ENCODE measurements around the gene FMN2. TPM values are rescaled to one million over a fixed set of nuclear protein-coding genes. Genes with fewer than 3 reads are reported as not detected.
A peak's percentile ranks its signal among the peaks of the same experiment; 100 is the strongest.

FMN2 gene
- total RNA-seq: not detected

GRCh38 chr1:240091614-240092300 lies at the start of gene FMN2:
Gene FMN2, plus strand, starts transcription at chr1:240091883. Its CDS starts 227 bp downstream, at chr1:240092110.
- Mint-ChIP-seq H3K9me3 (no peaks in the 10 kb centered on the region), H3K4me3 (no peak within 1 kb of the TSS), H3K27me3 (peaks cover 37 to 39% of the 10 kb centered on the region in 2 donors), H3K36me3 (no peaks in the 10 kb centered on the region), H3K27ac (no peak within 1 kb of the TSS), H3K4me1 (ENCODE audit: low read depth in 2 of 2) (no peaks in the 10 kb centered on the region)
- ATAC-seq: peak; percentile 46 to 52
- no peak for DNase-seq (ENCODE audit: low spot score)

GRCh38 chr1:240044620-240045019 lies 47.1 kb upstream of the FMN2 start:
- H3K4me3 Mint-ChIP-seq: no peak overlapping the region
- no peaks in the 10 kb centered on the region for H3K4me1 Mint-ChIP-seq (ENCODE audit: low read depth in 2 of 2)
- no peak overlapping the region for H3K27ac Mint-ChIP-seq
- DNase-seq (ENCODE audit: low spot score) (no peak), ATAC-seq (no peak)
- no peaks in the 10 kb centered on the region for H3K9me3 Mint-ChIP-seq
- H3K36me3 Mint-ChIP-seq: no peaks in the 10 kb centered on the region
- H3K27me3 Mint-ChIP-seq: peaks cover 0 to 4% of the 10 kb centered on the region in 2 donors

- DNase-seq (ENCODE audit: low spot score) (no peak), ATAC-seq (no peak)
- Mint-ChIP-seq H3K36me3 (no peaks in the 10 kb centered on the region), H3K9me3 (no peaks in the 10 kb centered on the region), H3K27ac (no peak overlapping the region), H3K27me3 (peaks cover 0 to 4% of the 10 kb centered on the region in 2 donors), H3K4me1 (ENCODE audit: low read depth in 2 of 2) (no peaks in the 10 kb centered on the region), H3K4me3 (no peak overlapping the region)
These were observed 45.7 kb upstream of the FMN2 start for GRCh38 chr1:240046000-240046399.

GRCh38 chr1:240054109-240054701 lies 37.5 kb upstream of the FMN2 start:
- DNase-seq (ENCODE audit: low spot score) (no peak), ATAC-seq (no peak)
- no peak overlapping the region for H3K4me3 Mint-ChIP-seq
- no peaks in the 10 kb centered on the region for H3K36me3 Mint-ChIP-seq
- H3K9me3 Mint-ChIP-seq: no peaks in the 10 kb centered on the region
- H3K27ac Mint-ChIP-seq: no peak overlapping the region
- peaks cover 0 to 7% of the 10 kb centered on the region in 2 donors for H3K27me3 Mint-ChIP-seq
- no peaks in the 10 kb centered on the region for H3K4me1 Mint-ChIP-seq (ENCODE audit: low read depth in 2 of 2)

GRCh38 chr1:240055936-240056335 lies 35.7 kb upstream of the FMN2 start:
- DNase-seq (ENCODE audit: low spot score): no peak
- no peak for ATAC-seq
- Mint-ChIP-seq H3K36me3 (no peaks in the 10 kb centered on the region), H3K4me3 (no peak overlapping the region), H3K9me3 (no peaks in the 10 kb centered on the region), H3K27ac (no peak overlapping the region), H3K27me3 (peaks cover 0 to 7% of the 10 kb centered on the region in 2 donors), H3K4me1 (ENCODE audit: low read depth in 2 of 2) (no peaks in the 10 kb centered on the region)

- Mint-ChIP-seq H3K4me3 (no peak overlapping the region), H3K27ac (no peak overlapping the region), H3K9me3 (no peaks in the 10 kb centered on the region), H3K36me3 (no peaks in the 10 kb centered on the region), H3K4me1 (ENCODE audit: low read depth in 2 of 2) (no peaks in the 10 kb centered on the region), H3K27me3 (peaks cover 0 to 7% of the 10 kb centered on the region in 2 donors)
- no peak for DNase-seq (ENCODE audit: low spot score)
- ATAC-seq: no peak
These were observed 35.3 kb upstream of the FMN2 start for GRCh38 chr1:240056350-240056749.

GRCh38 chr1:240058049-240058448 lies 33.6 kb upstream of the FMN2 start:
- no peaks in the 10 kb centered on the region for H3K4me1 Mint-ChIP-seq (ENCODE audit: low read depth in 2 of 2)
- H3K36me3 Mint-ChIP-seq: no peaks in the 10 kb centered on the region
- DNase-seq (ENCODE audit: low spot score): no peak
- H3K27ac Mint-ChIP-seq: no peak overlapping the region
- no peaks in the 10 kb centered on the region for H3K9me3 Mint-ChIP-seq
- no peak overlapping the region for H3K4me3 Mint-ChIP-seq
- H3K27me3 Mint-ChIP-seq: peaks cover 0 to 4% of the 10 kb centered on the region in 2 donors
- ATAC-seq: no peak

- no peak overlapping the region for H3K4me3 Mint-ChIP-seq
- peaks cover 4 to 13% of the 10 kb centered on the region in 2 donors for H3K27me3 Mint-ChIP-seq
- DNase-seq (ENCODE audit: low spot score) (no peak), ATAC-seq (no peak)
- peaks cover 3% of the 10 kb centered on the region for H3K9me3 Mint-ChIP-seq
- H3K36me3 Mint-ChIP-seq: no peaks in the 10 kb centered on the region
- H3K4me1 Mint-ChIP-seq (ENCODE audit: low read depth in 2 of 2): no peaks in the 10 kb centered on the region
- H3K27ac Mint-ChIP-seq: no peak overlapping the region
These were observed 22.7 kb upstream of the FMN2 start for GRCh38 chr1:240068961-240069360.

GRCh38 chr1:240070188-240070587 lies 21.5 kb upstream of the FMN2 start:
- Mint-ChIP-seq H3K27ac (no peak overlapping the region), H3K4me3 (no peak overlapping the region), H3K9me3 (peaks cover 2% of the 10 kb centered on the region), H3K36me3 (no peaks in the 10 kb centered on the region), H3K4me1 (ENCODE audit: low read depth in 2 of 2) (no peaks in the 10 kb centered on the region), H3K27me3 (peaks cover 4 to 13% of the 10 kb centered on the region in 2 donors)
- DNase-seq (ENCODE audit: low spot score) (no peak), ATAC-seq (no peak)

- H3K9me3 Mint-ChIP-seq: no peaks in the 10 kb centered on the region
- H3K27me3 Mint-ChIP-seq: peaks cover 4 to 13% of the 10 kb centered on the region in 2 donors
These were observed 18.6 kb upstream of the FMN2 start for GRCh38 chr1:240073097-240073496.

GRCh38 chr1:240074422-240074821 lies 17.3 kb upstream of the FMN2 start:
- Mint-ChIP-seq H3K4me1 (ENCODE audit: low read depth in 2 of 2) (no peaks in the 10 kb centered on the region), H3K27me3 (peaks cover 4 to 13% of the 10 kb centered on the region in 2 donors), H3K9me3 (peaks cover 3% of the 10 kb centered on the region), H3K4me3 (no peak overlapping the region), H3K36me3 (no peaks in the 10 kb centered on the region), H3K27ac (no peak overlapping the region)
- no peak for DNase-seq (ENCODE audit: low spot score)
- no peak for ATAC-seq

More at GRCh38 chr1:240073097-240073496, 18.6 kb upstream of the FMN2 start:
- no peaks in the 10 kb centered on the region for H3K4me1 Mint-ChIP-seq (ENCODE audit: low read depth in 2 of 2)
- DNase-seq (ENCODE audit: low spot score) (no peak), ATAC-seq (no peak)
- H3K27ac Mint-ChIP-seq: no peak overlapping the region
- H3K4me3 Mint-ChIP-seq: no peak overlapping the region
- H3K36me3 Mint-ChIP-seq: no peaks in the 10 kb centered on the region

- Mint-ChIP-seq H3K36me3 (no peaks in the 10 kb centered on the region), H3K4me1 (ENCODE audit: low read depth in 2 of 2) (no peaks in the 10 kb centered on the region), H3K27me3 (peaks cover 4 to 13% of the 10 kb centered on the region in 2 donors), H3K27ac (no peak overlapping the region), H3K9me3 (peaks cover 3% of the 10 kb centered on the region), H3K4me3 (no peak overlapping the region)
- no peak for DNase-seq (ENCODE audit: low spot score)
- ATAC-seq: no peak
These were observed 16.8 kb upstream of the FMN2 start for GRCh38 chr1:240074908-240075307.

GRCh38 chr1:240084337-240084736 lies 7.3 kb upstream of the FMN2 start:
- no peak overlapping the region for H3K27ac Mint-ChIP-seq
- no peaks in the 10 kb centered on the region for H3K36me3 Mint-ChIP-seq
- H3K9me3 Mint-ChIP-seq: no peaks in the 10 kb centered on the region
- H3K27me3 Mint-ChIP-seq: peaks cover 12 to 13% of the 10 kb centered on the region in 2 donors
- ATAC-seq: no peak
- DNase-seq (ENCODE audit: low spot score): no peak
- H3K4me3 Mint-ChIP-seq: no peak overlapping the region
- H3K4me1 Mint-ChIP-seq (ENCODE audit: low read depth in 2 of 2): no peaks in the 10 kb centered on the region

GRCh38 chr1:240084749-240085148 lies 6.9 kb upstream of the FMN2 start:
- Mint-ChIP-seq H3K9me3 (no peaks in the 10 kb centered on the region), H3K36me3 (no peaks in the 10 kb centered on the region), H3K4me1 (ENCODE audit: low read depth in 2 of 2) (no peaks in the 10 kb centered on the region), H3K27ac (no peak overlapping the region), H3K4me3 (no peak overlapping the region), H3K27me3 (peaks cover 12 to 16% of the 10 kb centered on the region in 2 donors)
- DNase-seq (ENCODE audit: low spot score): no peak
- ATAC-seq: no peak
